Activated T-helper 1 cell treated with anti-CD3 and anti-CD28 coated beads, Interleukin-12 subunit alpha, Interleukin-12 subunit beta, Interleukin-2, Interleukin-4 antibody, amounts not matched to agents 30 ng/mL and 10 ng/mL and 1 ng/mL, durations not matched to agents 14 hours and 24 hours and 36 hours (primary cell): Measurements from ENCODE around the gene NUBP1. TPM values are rescaled to one million over a fixed set of nuclear protein-coding genes. Genes with fewer than 3 reads are reported as not detected.
"Not testable (repeated sequence)": the region's sequence is repeated elsewhere in the genome, so short reads cannot be mapped to it uniquely, and the experiment has no call there.

Source experiments
- DNase-seq: peaks from one replicate; pipeline ENCODE4 v3.0.0; 2021; ENCODE audit warnings: low spot score
- H3K27ac Mint-ChIP-seq: one replicate; pipeline ENCODE4 v1.8.0; 2021; ENCODE audit warnings: mild to moderate bottlenecking, mixed read lengths
- H3K27me3 Mint-ChIP-seq: one replicate; pipeline ENCODE4 v1.8.0; 2022; ENCODE audit warnings: mild to moderate bottlenecking, moderate library complexity, mixed read lengths; ENCODE audit not compliant: insufficient read depth
- H3K36me3 Mint-ChIP-seq: one replicate; pipeline ENCODE4 v1.8.0; 2021; ENCODE audit warnings: low read depth, mixed read lengths
- H3K4me1 Mint-ChIP-seq: one replicate; pipeline ENCODE4 v1.8.0; 2021; ENCODE audit warnings: low read depth, mixed read lengths
- H3K4me3 Mint-ChIP-seq: one replicate; pipeline ENCODE4 v1.8.0; 2021; ENCODE audit warnings: mild to moderate bottlenecking, moderate library complexity, mixed read lengths
- H3K9me3 Mint-ChIP-seq: one replicate; pipeline ENCODE4 v1.8.0; 2021; ENCODE audit warnings: mixed read lengths
- intact Hi-C: fragments of 100-400 bp; cut with micrococcal nuclease; formaldehyde crosslinking; loops from one replicate; pipeline ENCODE4 v1.15.1; 2024
- total RNA-seq: library from RNA; stranded (reverse); gene quantifications from 2 replicates; pipeline ENCODE4 v1.2.3, GENCODE V29; 2022

Gene NUBP1
- total RNA-seq, 1 donor from 2014 or later, result 42.4 TPM

GRCh38 chr16:10782628-10783027 lies 39.0 kb downstream of the NUBP1 start:
- peaks cover 33% of the 10 kb centered on the region for H3K27me3 Mint-ChIP-seq
- no peak overlapping the region for H3K4me3 Mint-ChIP-seq
- no peak overlapping the region for H3K27ac Mint-ChIP-seq
- no peaks in the 10 kb centered on the region for H3K4me1 Mint-ChIP-seq
- H3K9me3 Mint-ChIP-seq, result no peaks in the 10 kb centered on the region
- no peak for DNase-seq
- intact Hi-C loops, result no loop called here
- no peaks in the 10 kb centered on the region for H3K36me3 Mint-ChIP-seq

GRCh38 chr16:10787304-10787703 lies 43.7 kb downstream of the NUBP1 start:
- Mint-ChIP-seq H3K27me3 (peaks cover 16% of the 10 kb centered on the region), H3K4me3 (no peak overlapping the region), H3K27ac (no peak overlapping the region), H3K4me1 (no peaks in the 10 kb centered on the region), H3K36me3 (no peaks in the 10 kb centered on the region), H3K9me3 (no peaks in the 10 kb centered on the region)
- intact Hi-C loops, result no loop called here
- DNase-seq, result no peak

GRCh38 chr16:10788630-10789029 lies 45.0 kb downstream of the NUBP1 start:
- H3K9me3 Mint-ChIP-seq, H3K27ac Mint-ChIP-seq, DNase-seq, H3K4me3 Mint-ChIP-seq, intact Hi-C loops, H3K4me1 Mint-ChIP-seq, H3K36me3 Mint-ChIP-seq: not testable (repeated sequence)
- peaks cover 18% of the 10 kb centered on the region for H3K27me3 Mint-ChIP-seq

GRCh38 chr16:10791048-10791447 lies 47.4 kb downstream of the NUBP1 start:
- Mint-ChIP-seq H3K27me3 (peaks cover 23% of the 10 kb centered on the region), H3K9me3 (no peaks in the 10 kb centered on the region), H3K27ac (no peak overlapping the region), H3K36me3 (no peaks in the 10 kb centered on the region), H3K4me3 (no peak overlapping the region), H3K4me1 (no peaks in the 10 kb centered on the region)
- no peak for DNase-seq
- intact Hi-C loops, result no loop called here

- Mint-ChIP-seq H3K27me3 (peaks cover 9% of the 10 kb centered on the region), H3K4me1 (no peaks in the 10 kb centered on the region), H3K36me3 (no peaks in the 10 kb centered on the region), H3K9me3 (no peaks in the 10 kb centered on the region), H3K27ac (no peak overlapping the region), H3K4me3 (no peak overlapping the region)
- no peak for DNase-seq
- intact Hi-C loops, result no loop called here
Observed at GRCh38 chr16:10799736-10800135, 56.1 kb downstream of the NUBP1 start.

- Mint-ChIP-seq H3K9me3 (no peaks in the 10 kb centered on the region), H3K36me3 (no peaks in the 10 kb centered on the region), H3K27ac (no peak overlapping the region), H3K4me3 (no peak overlapping the region), H3K27me3 (peaks cover 17% of the 10 kb centered on the region), H3K4me1 (no peaks in the 10 kb centered on the region)
- no peak for DNase-seq
- intact Hi-C loops, result no loop called here
Observed at GRCh38 chr16:10805334-10805733, 61.7 kb downstream of the NUBP1 start.

GRCh38 chr16:10806698-10807097 lies 63.1 kb downstream of the NUBP1 start:
- Mint-ChIP-seq H3K9me3 (no peaks in the 10 kb centered on the region), H3K36me3 (no peaks in the 10 kb centered on the region), H3K4me3 (no peak overlapping the region), H3K4me1 (no peaks in the 10 kb centered on the region), H3K27me3 (peaks cover 17% of the 10 kb centered on the region), H3K27ac (no peak overlapping the region)
- intact Hi-C loops, result no loop called here
- no peak for DNase-seq

GRCh38 chr16:10808218-10808617 lies 64.6 kb downstream of the NUBP1 start:
- no peak for DNase-seq
- Mint-ChIP-seq H3K4me3 (no peak overlapping the region), H3K27ac (no peak overlapping the region), H3K27me3 (peaks cover 17% of the 10 kb centered on the region), H3K4me1 (peaks cover 15% of the 10 kb centered on the region), H3K36me3 (no peaks in the 10 kb centered on the region), H3K9me3 (no peaks in the 10 kb centered on the region)
- intact Hi-C loops, result no loop called here

- no peak overlapping the region for H3K27ac Mint-ChIP-seq
- no peak overlapping the region for H3K4me3 Mint-ChIP-seq
- H3K9me3 Mint-ChIP-seq, result no peaks in the 10 kb centered on the region
- intact Hi-C loops, result no loop called here
- no peaks in the 10 kb centered on the region for H3K36me3 Mint-ChIP-seq
- H3K4me1 Mint-ChIP-seq, result peaks cover 15% of the 10 kb centered on the region
- peaks cover 17% of the 10 kb centered on the region for H3K27me3 Mint-ChIP-seq
- no peak for DNase-seq
Observed at GRCh38 chr16:10808850-10809249, 65.2 kb downstream of the NUBP1 start.

GRCh38 chr16:10809706-10810105 lies 66.1 kb downstream of the NUBP1 start:
- Mint-ChIP-seq H3K27ac (no peak overlapping the region), H3K9me3 (no peaks in the 10 kb centered on the region), H3K4me3 (no peak overlapping the region), H3K36me3 (no peaks in the 10 kb centered on the region), H3K27me3 (peaks cover 15% of the 10 kb centered on the region), H3K4me1 (peaks cover 20% of the 10 kb centered on the region)
- DNase-seq, result no peak
- intact Hi-C loops, result loop anchor here (5.0 kb wide), 1 partner anchor 62 kb away; no protein-coding TSS in a partner anchor

- no peak for DNase-seq
- peak overlapping the region; percentile 66 for H3K4me3 Mint-ChIP-seq
- H3K27ac Mint-ChIP-seq, result peak overlapping the region; percentile 67
- H3K36me3 Mint-ChIP-seq, result no peaks in the 10 kb centered on the region
- peaks cover 3% of the 10 kb centered on the region for H3K27me3 Mint-ChIP-seq
- H3K9me3 Mint-ChIP-seq, result no peaks in the 10 kb centered on the region
- intact Hi-C loops, result loop anchor here (1.0 to 5.0 kb wide), 3 partner anchors 58 to 106 kb away; no protein-coding TSS in a partner anchor
- H3K4me1 Mint-ChIP-seq, result peaks cover 20% of the 10 kb centered on the region
Observed at GRCh38 chr16:10812312-10813098, 68.9 kb downstream of the NUBP1 start.

GRCh38 chr16:10813099-10813455 lies 69.4 kb downstream of the NUBP1 start:
- Mint-ChIP-seq H3K4me1 (peaks cover 20% of the 10 kb centered on the region), H3K27ac (no peak overlapping the region), H3K27me3 (peaks cover 7% of the 10 kb centered on the region), H3K36me3 (no peaks in the 10 kb centered on the region), H3K9me3 (no peaks in the 10 kb centered on the region), H3K4me3 (no peak overlapping the region)
- intact Hi-C loops, result loop anchor here (5.0 kb wide), 1 partner anchor 66 kb away; no protein-coding TSS in a partner anchor
- no peak for DNase-seq

GRCh38 chr16:10817514-10817913 lies 73.9 kb downstream of the NUBP1 start:
- H3K9me3 Mint-ChIP-seq, result no peaks in the 10 kb centered on the region

More at GRCh38 chr16:10817514-10817913, 73.9 kb downstream of the NUBP1 start:
- no peak for DNase-seq
- Mint-ChIP-seq H3K4me3 (no peak overlapping the region), H3K36me3 (no peaks in the 10 kb centered on the region), H3K27me3 (peaks cover 7% of the 10 kb centered on the region), H3K4me1 (peaks cover 25% of the 10 kb centered on the region), H3K27ac (no peak overlapping the region)
- intact Hi-C loops, result no loop called here
